Naive B cell (primary cell): Measurements from ENCODE around the gene PACSIN3. TPM values are rescaled to one million over a fixed set of nuclear protein-coding genes. Genes with fewer than 3 reads are reported as not detected.
A peak's percentile ranks its signal among the peaks of the same experiment; 100 is the strongest.

Source experiments
- ATAC-seq, 2 donors: fragments of 150-1000 bp; cut with Tn5 transposase; 2 replicates each; pipeline ENCODE4 v1.10.0; 2021; ENCODE audit warnings: low read depth in 2 of 2, mild to moderate bottlenecking in 2 of 2, moderate library complexity in 2 of 2
- DNase-seq: peaks from one replicate; pipeline ENCODE4 v3.0.0; 2022
- H3K27ac Mint-ChIP-seq, 6 donors: one replicate each; pipeline ENCODE4 v1.8.0; 2020 to 2022; ENCODE audit warnings: mild to moderate bottlenecking in 6 of 6, mixed read lengths in 6 of 6, moderate library complexity in 5 of 6, inconsistent platforms in 2 of 6
- H3K27me3 Mint-ChIP-seq, 3 donors: one replicate each; pipeline ENCODE4 v1.8.0; 2021 to 2022; ENCODE audit warnings: mixed read lengths in 3 of 3, mild to moderate bottlenecking in 1 of 3
- H3K36me3 Mint-ChIP-seq, 2 donors: one replicate each; pipeline ENCODE4 v1.8.0; 2020 to 2022; ENCODE audit warnings: mixed read lengths in 2 of 2, inconsistent platforms in 1 of 2, mild to moderate bottlenecking in 1 of 2
- H3K4me1 Mint-ChIP-seq, 3 donors: one replicate each; pipeline ENCODE4 v1.8.0; 2020 to 2022; ENCODE audit warnings: mixed read lengths in 3 of 3, inconsistent platforms in 1 of 3, mild to moderate bottlenecking in 1 of 3, moderate library complexity in 1 of 3
- H3K4me3 Mint-ChIP-seq, 8 donors: one replicate each; pipeline ENCODE4 v1.8.0; 2020 to 2022; ENCODE audit warnings: mild to moderate bottlenecking in 8 of 8, mixed read lengths in 8 of 8, moderate library complexity in 8 of 8, inconsistent platforms in 2 of 8
- H3K9me3 Mint-ChIP-seq, 7 donors: one replicate each; pipeline ENCODE4 v1.8.0; 2020 to 2022; ENCODE audit warnings: mixed read lengths in 7 of 7, mild to moderate bottlenecking in 5 of 7, inconsistent platforms in 2 of 7, moderate library complexity in 1 of 7
- polyA plus RNA-seq, 6 donors: library from polyadenylated mRNA; unstranded; fragments of 300-500 nt; fragmentation: Illumina TruSeq; gene quantifications; one replicate each; pipeline ENCODE4 v1.2.3, GENCODE V29; 2021; ENCODE audit warnings: low read depth in 6 of 6

Gene PACSIN3
- under 1 TPM in 2 of 6 donors, not detected in 4; 0.41 to 0.49 TPM for polyA plus RNA-seq

- DNase-seq, result peak; percentile 39
- Mint-ChIP-seq H3K9me3 (no peaks in the 10 kb centered on the region), H3K4me1 (peaks cover 6 to 12% (median 12%) of the 10 kb centered on the region in 3 donors), H3K27me3 (peaks cover 4 to 53% (median 13%) of the 10 kb centered on the region in 3 donors), H3K4me3 (peak within 1 kb of the TSS; percentile 80 to 92 (median 88)), H3K27ac (peak within 1 kb of the TSS in 3 of 6 donors; percentile 43 to 74 (median 52)), H3K36me3 (no peaks in the 10 kb centered on the region)
- peak; percentile 71 to 73 for ATAC-seq
Measured at GRCh38 chr11:47186076-47186699, at the start of gene PACSIN3. Gene PACSIN3 (minus strand): TSS chr11:47186434. CDS start chr11:47182727, 3,707 bp downstream.

- H3K4me3 Mint-ChIP-seq, result no peak overlapping the region
- no peak for DNase-seq
- peak overlapping the region in 1 of 6 donors; percentile 37 for H3K27ac Mint-ChIP-seq
- ATAC-seq, result no peak
- H3K9me3 Mint-ChIP-seq, result peaks cover 0 to 2% (median 0%) of the 10 kb centered on the region in 7 donors
- H3K27me3 Mint-ChIP-seq, result no peaks in the 10 kb centered on the region
- peaks cover 8 to 16% of the 10 kb centered on the region in 2 donors for H3K36me3 Mint-ChIP-seq
- peaks cover 4 to 11% (median 5%) of the 10 kb centered on the region in 3 donors for H3K4me1 Mint-ChIP-seq
Measured at GRCh38 chr11:47235163-47235562, 48.9 kb upstream of the PACSIN3 start.

GRCh38 chr11:47234669-47235100, 48.5 kb upstream of the PACSIN3 start:
- no peak for ATAC-seq
- Mint-ChIP-seq H3K4me3 (no peak overlapping the region), H3K36me3 (peaks cover 3 to 12% of the 10 kb centered on the region in 2 donors), H3K4me1 (peaks cover 1 to 11% (median 5%) of the 10 kb centered on the region in 3 donors), H3K27me3 (no peaks in the 10 kb centered on the region), H3K9me3 (peaks cover 0 to 2% (median 0%) of the 10 kb centered on the region in 7 donors), H3K27ac (peak overlapping the region in 1 of 6 donors; percentile 47)
- DNase-seq, result no peak

- Mint-ChIP-seq H3K27me3 (no peaks in the 10 kb centered on the region), H3K4me1 (peaks cover 0 to 11% (median 5%) of the 10 kb centered on the region in 3 donors), H3K9me3 (peaks cover 0 to 2% (median 0%) of the 10 kb centered on the region in 7 donors), H3K4me3 (peak overlapping the region in 1 of 8 donors; percentile 22), H3K27ac (peak overlapping the region in 1 of 6 donors; percentile 21), H3K36me3 (peaks cover 3 to 11% of the 10 kb centered on the region in 2 donors)
- DNase-seq (no peak), ATAC-seq (no peak)
Measured at GRCh38 chr11:47233989-47234668, 47.9 kb upstream of the PACSIN3 start.

- H3K9me3 Mint-ChIP-seq, result peaks cover 0 to 2% (median 0%) of the 10 kb centered on the region in 7 donors
- peaks cover 10% of the 10 kb centered on the region in 2 donors for H3K36me3 Mint-ChIP-seq
- H3K4me3 Mint-ChIP-seq, result no peak overlapping the region
- no peak overlapping the region for H3K27ac Mint-ChIP-seq
- H3K4me1 Mint-ChIP-seq, result peaks cover 0 to 11% (median 5%) of the 10 kb centered on the region in 3 donors
- DNase-seq (no peak), ATAC-seq (no peak)
- no peaks in the 10 kb centered on the region for H3K27me3 Mint-ChIP-seq
Measured at GRCh38 chr11:47233051-47233450, 46.8 kb upstream of the PACSIN3 start.

GRCh38 chr11:47229161-47229560, 42.9 kb upstream of the PACSIN3 start:
- no peak overlapping the region for H3K4me3 Mint-ChIP-seq
- ATAC-seq (no peak), DNase-seq (no peak)
- peaks cover 10% of the 10 kb centered on the region in 2 donors for H3K36me3 Mint-ChIP-seq
- no peaks in the 10 kb centered on the region for H3K27me3 Mint-ChIP-seq
- H3K9me3 Mint-ChIP-seq, result peaks cover 0 to 2% (median 0%) of the 10 kb centered on the region in 7 donors
- H3K4me1 Mint-ChIP-seq, result peaks cover 3 to 12% (median 5%) of the 10 kb centered on the region in 3 donors
- no peak overlapping the region for H3K27ac Mint-ChIP-seq

- peak overlapping the region in 1 of 6 donors; percentile 9 for H3K27ac Mint-ChIP-seq
- no peak for DNase-seq
- peaks cover 10% of the 10 kb centered on the region in 2 donors for H3K36me3 Mint-ChIP-seq
- no peak overlapping the region for H3K4me3 Mint-ChIP-seq
- peaks cover 3 to 7% (median 5%) of the 10 kb centered on the region in 3 donors for H3K4me1 Mint-ChIP-seq
- no peaks in the 10 kb centered on the region for H3K27me3 Mint-ChIP-seq
- peaks cover 0 to 2% (median 0%) of the 10 kb centered on the region in 7 donors for H3K9me3 Mint-ChIP-seq
- ATAC-seq, result peak; percentile 58 to 65
Measured at GRCh38 chr11:47225552-47226400, 39.5 kb upstream of the PACSIN3 start.

GRCh38 chr11:47222696-47223095, 36.5 kb upstream of the PACSIN3 start:
- H3K9me3 Mint-ChIP-seq, result no peaks in the 10 kb centered on the region
- peaks cover 12 to 23% (median 18%) of the 10 kb centered on the region in 3 donors for H3K4me1 Mint-ChIP-seq
- no peaks in the 10 kb centered on the region for H3K27me3 Mint-ChIP-seq
- H3K36me3 Mint-ChIP-seq, result peaks cover 9 to 16% of the 10 kb centered on the region in 2 donors
- ATAC-seq (no peak), DNase-seq (no peak)
- H3K27ac Mint-ChIP-seq, result no peak overlapping the region
- H3K4me3 Mint-ChIP-seq, result no peak overlapping the region

GRCh38 chr11:47220401-47220821, 34.2 kb upstream of the PACSIN3 start:
- H3K4me3 Mint-ChIP-seq, result no peak overlapping the region
- ATAC-seq, result no peak
- peak overlapping the region in 2 of 6 donors; percentile 62 to 88 for H3K27ac Mint-ChIP-seq
- H3K36me3 Mint-ChIP-seq, result peaks cover 10 to 11% of the 10 kb centered on the region in 2 donors
- DNase-seq, result no peak
- peaks cover 25 to 34% (median 27%) of the 10 kb centered on the region in 3 donors for H3K4me1 Mint-ChIP-seq
- H3K27me3 Mint-ChIP-seq, result no peaks in the 10 kb centered on the region
- H3K9me3 Mint-ChIP-seq, result no peaks in the 10 kb centered on the region

- Mint-ChIP-seq H3K4me3 (peak overlapping the region; percentile 93 to 100 (median 100)), H3K36me3 (peaks cover 10 to 11% of the 10 kb centered on the region in 2 donors), H3K4me1 (peaks cover 23 to 42% (median 31%) of the 10 kb centered on the region in 3 donors), H3K9me3 (no peaks in the 10 kb centered on the region), H3K27me3 (no peaks in the 10 kb centered on the region), H3K27ac (peak overlapping the region; percentile 34 to 96 (median 86))
- DNase-seq, result no peak
- no peak for ATAC-seq
Measured at GRCh38 chr11:47216121-47216798, 30.0 kb upstream of the PACSIN3 start.

- ATAC-seq (no peak), DNase-seq (no peak)
- Mint-ChIP-seq H3K27me3 (no peaks in the 10 kb centered on the region), H3K27ac (peak overlapping the region in 5 of 6 donors; percentile 78 to 96 (median 93)), H3K4me1 (peaks cover 23 to 42% (median 30%) of the 10 kb centered on the region in 3 donors), H3K36me3 (peaks cover 8 to 11% of the 10 kb centered on the region in 2 donors), H3K9me3 (no peaks in the 10 kb centered on the region), H3K4me3 (peak overlapping the region; percentile 93 to 100 (median 100))
Measured at GRCh38 chr11:47215366-47215910, 29.2 kb upstream of the PACSIN3 start.

- peak; percentile 81 for DNase-seq
- Mint-ChIP-seq H3K27ac (peak overlapping the region; percentile 93 to 100 (median 99)), H3K9me3 (peaks cover 0 to 3% (median 0%) of the 10 kb centered on the region in 7 donors), H3K36me3 (peaks cover 5 to 11% of the 10 kb centered on the region in 2 donors), H3K4me3 (peak overlapping the region; percentile 93 to 100 (median 100)), H3K27me3 (no peaks in the 10 kb centered on the region), H3K4me1 (peaks cover 23 to 37% (median 25%) of the 10 kb centered on the region in 3 donors)
- ATAC-seq, result peak; percentile 83 to 85
Measured at GRCh38 chr11:47213950-47214565, 27.8 kb upstream of the PACSIN3 start.
